Rectal smooth muscle tissue (tissue), 1 donor: ENCODE data around the gene ITPR2.

ENCODE experiments used
- H3K27ac ChIP-seq: one replicate; pipeline ENCODE4 v1.7.0; 2013; ENCODE audit warnings: low read depth, low read length, inconsistent platforms
- H3K27me3 ChIP-seq: one replicate; pipeline ENCODE4 v1.7.0; 2013; ENCODE audit warnings: low read length; ENCODE audit not compliant: control insufficient read depth, insufficient read depth
- H3K36me3 ChIP-seq: one replicate; pipeline ENCODE4 v1.7.0; 2013; ENCODE audit warnings: low read length; ENCODE audit not compliant: control insufficient read depth, insufficient read depth
- H3K4me1 ChIP-seq: one replicate; pipeline ENCODE4 v1.7.0; 2013; ENCODE audit warnings: low read length; ENCODE audit not compliant: control insufficient read depth, insufficient read depth
- H3K4me3 ChIP-seq: one replicate; pipeline ENCODE4 v1.7.0; 2013; ENCODE audit warnings: low read length
- H3K9ac ChIP-seq: one replicate; pipeline ENCODE4 v1.7.0; 2013; ENCODE audit warnings: low read length

Gene ITPR2

GRCh38 chr12:26426652-26427051, 406.3 kb downstream of the ITPR2 start:
- no peaks in the 10 kb centered on the region for H3K27me3 ChIP-seq
- no peak overlapping the region for H3K4me3 ChIP-seq
- H3K36me3 ChIP-seq: no peaks in the 10 kb centered on the region
- no peak overlapping the region for H3K9ac ChIP-seq
- H3K4me1 ChIP-seq: no peaks in the 10 kb centered on the region
- no peak overlapping the region for H3K27ac ChIP-seq

- Histone ChIP-seq H3K27me3 (no peaks in the 10 kb centered on the region), H3K27ac (no peak overlapping the region), H3K9ac (no peak overlapping the region), H3K4me3 (no peak overlapping the region), H3K36me3 (no peaks in the 10 kb centered on the region), H3K4me1 (no peaks in the 10 kb centered on the region)
Observed at GRCh38 chr12:26425587-26426260, 407.3 kb downstream of the ITPR2 start.

- H3K4me3 ChIP-seq: no peak overlapping the region
- no peaks in the 10 kb centered on the region for H3K27me3 ChIP-seq
- H3K9ac ChIP-seq: no peak overlapping the region
- H3K27ac ChIP-seq: no peak overlapping the region
- no peaks in the 10 kb centered on the region for H3K4me1 ChIP-seq
- H3K36me3 ChIP-seq: no peaks in the 10 kb centered on the region
Observed at GRCh38 chr12:26422839-26423398, 410.1 kb downstream of the ITPR2 start.

- Histone ChIP-seq H3K4me1 (no peaks in the 10 kb centered on the region), H3K27ac (no peak overlapping the region), H3K36me3 (no peaks in the 10 kb centered on the region), H3K9ac (no peak overlapping the region), H3K4me3 (no peak overlapping the region), H3K27me3 (no peaks in the 10 kb centered on the region)
Observed at GRCh38 chr12:26416550-26416949, 416.4 kb downstream of the ITPR2 start.

GRCh38 chr12:26410689-26411088, 422.3 kb downstream of the ITPR2 start:
- H3K9ac ChIP-seq: no peak overlapping the region
- H3K27ac ChIP-seq: no peak overlapping the region
- H3K36me3 ChIP-seq: no peaks in the 10 kb centered on the region

GRCh38 chr12:26406813-26407212, 426.2 kb downstream of the ITPR2 start:
- Histone ChIP-seq H3K9ac (no peak overlapping the region), H3K4me1 (no peaks in the 10 kb centered on the region), H3K4me3 (no peak overlapping the region), H3K27ac (no peak overlapping the region), H3K27me3 (no peaks in the 10 kb centered on the region), H3K36me3 (no peaks in the 10 kb centered on the region)

More at GRCh38 chr12:26410689-26411088, 422.3 kb downstream of the ITPR2 start:
- Histone ChIP-seq H3K4me3 (no peak overlapping the region), H3K4me1 (no peaks in the 10 kb centered on the region), H3K27me3 (no peaks in the 10 kb centered on the region)

- Histone ChIP-seq H3K4me1 (no peaks in the 10 kb centered on the region), H3K4me3 (no peak overlapping the region), H3K27ac (no peak overlapping the region), H3K36me3 (no peaks in the 10 kb centered on the region), H3K27me3 (no peaks in the 10 kb centered on the region), H3K9ac (no peak overlapping the region)
Observed at GRCh38 chr12:26406391-26406790, 426.6 kb downstream of the ITPR2 start.

GRCh38 chr12:26403601-26404000, 429.4 kb downstream of the ITPR2 start:
- H3K4me1 ChIP-seq: no peaks in the 10 kb centered on the region
- no peaks in the 10 kb centered on the region for H3K27me3 ChIP-seq
- H3K36me3 ChIP-seq: no peaks in the 10 kb centered on the region
- no peak overlapping the region for H3K9ac ChIP-seq
- H3K4me3 ChIP-seq: no peak overlapping the region
- no peak overlapping the region for H3K27ac ChIP-seq

GRCh38 chr12:26402648-26403047, 430.3 kb downstream of the ITPR2 start:
- Histone ChIP-seq H3K4me1 (no peaks in the 10 kb centered on the region), H3K36me3 (no peaks in the 10 kb centered on the region), H3K27ac (no peak overlapping the region), H3K4me3 (no peak overlapping the region), H3K27me3 (no peaks in the 10 kb centered on the region), H3K9ac (no peak overlapping the region)

- Histone ChIP-seq H3K4me3 (no peak overlapping the region), H3K36me3 (no peaks in the 10 kb centered on the region), H3K9ac (no peak overlapping the region), H3K27ac (no peak overlapping the region), H3K4me1 (no peaks in the 10 kb centered on the region), H3K27me3 (no peaks in the 10 kb centered on the region)
Observed at GRCh38 chr12:26401874-26402273, 431.1 kb downstream of the ITPR2 start.

GRCh38 chr12:26400627-26401026, 432.4 kb downstream of the ITPR2 start:
- no peak overlapping the region for H3K27ac ChIP-seq
- no peak overlapping the region for H3K9ac ChIP-seq
- H3K4me1 ChIP-seq: no peaks in the 10 kb centered on the region
- no peaks in the 10 kb centered on the region for H3K36me3 ChIP-seq
- H3K27me3 ChIP-seq: no peaks in the 10 kb centered on the region
- no peak overlapping the region for H3K4me3 ChIP-seq

GRCh38 chr12:26399381-26399780, 433.6 kb downstream of the ITPR2 start:
- H3K9ac ChIP-seq: no peak overlapping the region
- H3K27me3 ChIP-seq: no peaks in the 10 kb centered on the region
- no peak overlapping the region for H3K27ac ChIP-seq
- no peaks in the 10 kb centered on the region for H3K4me1 ChIP-seq
- H3K4me3 ChIP-seq: no peak overlapping the region
- no peaks in the 10 kb centered on the region for H3K36me3 ChIP-seq

GRCh38 chr12:26396402-26396801, 436.6 kb downstream of the ITPR2 start:
- no peak overlapping the region for H3K4me3 ChIP-seq
- no peak overlapping the region for H3K27ac ChIP-seq
- no peaks in the 10 kb centered on the region for H3K4me1 ChIP-seq
- no peaks in the 10 kb centered on the region for H3K27me3 ChIP-seq
- peaks cover 3% of the 10 kb centered on the region for H3K36me3 ChIP-seq
- H3K9ac ChIP-seq: no peak overlapping the region
